GM12873 (cell line): ENCODE measurements around the gene FAM81A.

Source experiments
- TF ChIP-seq, protein P1 (sequence below): IDR thresholded peaks from 2 replicates; pipeline ENCODE4 v1.5.1; 2012; ENCODE audit warnings: low read depth, mild to moderate bottlenecking, moderate library complexity, low read length, control low read depth; ENCODE audit not compliant: insufficient read depth; ENCODE audit errors: missing control alignments

Gene FAM81A

DNA sequence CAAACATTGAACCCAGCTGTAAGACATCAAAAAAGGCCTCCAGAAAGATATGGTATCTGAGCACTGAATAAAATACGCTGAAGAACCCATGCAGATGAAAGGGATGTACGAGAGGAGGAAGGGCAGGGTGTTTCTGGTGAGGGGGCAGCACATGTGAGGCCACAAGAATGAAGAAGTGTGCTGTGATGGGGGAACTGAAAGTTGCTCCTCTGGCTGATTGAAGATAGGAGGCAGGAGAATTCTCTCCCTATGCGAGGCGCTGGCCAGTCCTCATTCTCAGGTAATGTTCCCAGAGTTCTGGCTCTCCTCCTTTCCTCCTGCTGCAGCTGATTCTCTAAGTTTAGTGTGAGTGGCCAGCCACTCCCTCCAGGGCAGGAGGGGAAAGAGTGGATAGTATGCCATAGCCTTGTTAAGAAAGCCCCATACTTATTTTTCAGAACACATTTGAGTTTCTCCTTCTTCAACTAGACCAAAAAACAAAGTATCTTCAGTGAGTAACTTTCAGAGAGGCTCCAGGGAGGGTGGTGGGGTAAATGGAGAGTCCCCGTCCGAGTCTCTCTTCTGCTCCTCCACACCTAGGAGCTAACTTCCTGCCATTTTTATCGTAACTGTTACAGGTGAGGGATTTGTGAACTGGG lies 38.4 kb upstream of the FAM81A start:
- TF ChIP-seq, protein P1, sequence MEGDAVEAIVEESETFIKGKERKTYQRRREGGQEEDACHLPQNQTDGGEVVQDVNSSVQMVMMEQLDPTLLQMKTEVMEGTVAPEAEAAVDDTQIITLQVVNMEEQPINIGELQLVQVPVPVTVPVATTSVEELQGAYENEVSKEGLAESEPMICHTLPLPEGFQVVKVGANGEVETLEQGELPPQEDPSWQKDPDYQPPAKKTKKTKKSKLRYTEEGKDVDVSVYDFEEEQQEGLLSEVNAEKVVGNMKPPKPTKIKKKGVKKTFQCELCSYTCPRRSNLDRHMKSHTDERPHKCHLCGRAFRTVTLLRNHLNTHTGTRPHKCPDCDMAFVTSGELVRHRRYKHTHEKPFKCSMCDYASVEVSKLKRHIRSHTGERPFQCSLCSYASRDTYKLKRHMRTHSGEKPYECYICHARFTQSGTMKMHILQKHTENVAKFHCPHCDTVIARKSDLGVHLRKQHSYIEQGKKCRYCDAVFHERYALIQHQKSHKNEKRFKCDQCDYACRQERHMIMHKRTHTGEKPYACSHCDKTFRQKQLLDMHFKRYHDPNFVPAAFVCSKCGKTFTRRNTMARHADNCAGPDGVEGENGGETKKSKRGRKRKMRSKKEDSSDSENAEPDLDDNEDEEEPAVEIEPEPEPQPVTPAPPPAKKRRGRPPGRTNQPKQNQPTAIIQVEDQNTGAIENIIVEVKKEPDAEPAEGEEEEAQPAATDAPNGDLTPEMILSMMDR = no peak

DNA sequence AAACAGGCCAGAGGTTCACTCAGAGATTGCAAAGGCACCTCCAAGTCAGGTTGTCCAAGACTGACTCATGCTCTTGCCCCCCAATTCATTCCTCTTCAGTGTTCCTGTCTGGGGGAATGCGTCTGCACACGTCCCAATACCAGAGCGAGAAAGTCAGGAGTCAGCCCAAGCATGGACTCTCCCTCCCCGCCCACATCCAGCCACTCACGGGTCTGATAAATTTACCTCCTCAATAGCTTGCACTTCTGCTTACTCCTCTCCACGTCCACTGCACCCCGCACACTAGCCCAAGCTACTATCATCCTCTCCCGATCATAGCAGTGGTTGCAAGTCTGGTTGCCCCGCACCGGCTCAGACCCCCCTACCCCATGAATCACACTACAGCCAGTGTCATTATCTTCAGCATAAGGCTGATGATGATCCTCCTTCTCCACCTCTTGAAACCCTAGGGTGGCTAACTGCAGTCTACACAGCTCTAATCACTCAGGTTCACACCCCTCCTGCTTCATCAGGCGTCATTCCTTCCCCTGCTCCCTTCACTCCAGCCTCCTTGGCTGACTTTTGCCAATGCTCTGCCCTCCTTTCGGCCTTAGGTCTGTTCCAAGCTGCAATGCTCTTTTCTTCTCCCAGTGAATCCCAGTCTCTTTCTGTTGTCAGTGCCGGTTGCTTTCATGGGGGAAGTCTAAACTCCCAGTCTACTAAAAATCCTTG lies 37.7 kb upstream of the FAM81A start:
- TF ChIP-seq, protein P1 = no peak

GRCh38 chr15:59401824-59402569 lies 36.0 kb upstream of the FAM81A start:
- TF ChIP-seq, protein P1 = no peak

DNA sequence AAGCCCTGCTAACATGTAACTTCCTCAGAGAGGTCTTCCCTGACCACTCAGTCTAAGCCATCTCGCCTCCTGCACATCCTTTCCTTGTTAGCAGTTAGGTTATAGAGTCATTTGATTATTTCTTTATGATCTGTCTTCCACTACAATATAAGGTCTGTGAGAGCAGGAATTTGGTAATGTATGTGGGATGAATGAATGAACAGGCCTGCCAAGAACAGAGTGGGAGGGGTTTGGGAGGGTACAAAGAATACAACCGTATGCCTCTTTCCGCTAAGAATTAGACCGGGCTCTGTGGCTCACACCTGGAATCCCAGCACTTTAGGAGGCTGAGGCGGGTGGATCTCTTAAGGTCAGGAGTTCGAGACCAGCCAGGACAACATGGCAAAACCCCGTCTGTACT lies 32.9 kb upstream of the FAM81A start:
- TF ChIP-seq, protein P1 = no peak

DNA sequence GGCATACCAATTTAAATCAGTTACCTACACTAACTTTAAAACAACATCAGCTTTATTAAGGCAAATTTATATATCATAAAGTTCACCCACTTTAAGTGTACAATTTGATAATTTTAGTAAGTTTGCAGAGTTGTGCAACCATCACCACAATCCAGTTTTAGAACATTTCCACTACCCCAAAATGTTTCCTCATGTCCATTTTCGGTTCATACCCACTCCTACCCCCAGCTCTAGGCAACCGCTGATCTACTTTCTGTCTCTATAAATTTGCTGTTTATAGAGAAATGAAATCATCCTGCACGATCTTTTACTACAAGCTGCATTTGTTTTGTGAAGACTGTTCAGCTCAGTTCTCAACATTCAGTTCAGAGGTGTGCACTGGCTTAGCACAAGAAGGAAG lies 31.5 kb upstream of the FAM81A start:
- TF ChIP-seq, protein P1 = no peak

- TF ChIP-seq, protein P1 = no peak
These were observed 30.0 kb upstream of the FAM81A start for GRCh38 chr15:59407946-59408345.

DNA sequence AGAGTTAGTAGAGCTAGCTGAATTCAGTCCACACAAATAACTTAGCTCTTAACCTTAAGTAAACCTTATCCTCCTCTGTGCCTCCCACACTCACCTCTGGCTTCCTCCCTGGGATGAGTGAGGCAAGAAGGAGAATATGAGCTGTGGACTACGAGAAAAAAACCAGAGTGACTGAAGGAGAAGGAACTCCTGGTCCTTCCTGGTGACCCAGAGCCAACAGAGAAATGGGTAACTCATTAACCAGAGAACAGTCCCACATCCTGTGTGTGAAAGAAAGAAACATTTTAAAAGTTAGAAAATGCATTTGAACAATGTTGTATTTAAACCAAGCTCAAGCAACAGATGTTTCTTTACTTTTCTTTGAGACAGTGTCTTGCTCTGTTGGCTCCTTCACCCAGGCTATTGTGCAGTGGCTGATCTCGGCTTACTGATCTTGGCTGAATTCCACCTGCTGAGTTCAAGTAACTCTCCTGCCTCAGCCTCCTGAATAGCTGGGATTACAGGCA lies 27.5 kb upstream of the FAM81A start:
- TF ChIP-seq, protein P1 = no peak
